Motor neuron (in vitro differentiated cells): ENCODE measurements around the gene LTBP1. TPM values are rescaled to one million over a fixed set of nuclear protein-coding genes. Genes with fewer than 3 reads are reported as not detected.
A peak's percentile ranks its signal among the peaks of the same experiment; 100 is the strongest.

Experiments used
- ATAC-seq, 8 experiments: fragments of 200-7000 bp; cut with Tn5 transposase; replicated peaks in 6 of 8; 2 replicates each; pipeline ENCODE4 v1.8.0; 2021; ENCODE audit warnings: mild to moderate bottlenecking in 8 of 8, moderate library complexity in 8 of 8
- H3K27ac ChIP-seq, 2 donors: fragments of 250-450 bp; sonication (Bioruptor Pico); 2 replicates each; pipeline ENCODE4 v1.9.0; 2021; ENCODE audit warnings: antibody characterized with exemption in 2 of 2, mild to moderate bottlenecking in 2 of 2, moderate library complexity in 1 of 2
- H3K4me1 ChIP-seq, 2 donors: fragments of 250-450 bp; sonication (Bioruptor Pico); replicated peaks in 1 of 2; 2 replicates each; pipeline ENCODE4 v1.6.1; 2021; ENCODE audit warnings: antibody characterized with exemption in 2 of 2, mild to moderate bottlenecking in 2 of 2, moderate library complexity in 1 of 2
- H3K4me3 ChIP-seq, 5 donors: fragments of 250-450 bp; sonication (Bioruptor Pico); 2 replicates each; pipeline ENCODE4 v1.9.0; 2021; ENCODE audit warnings: antibody characterized with exemption in 5 of 5, mild to moderate bottlenecking in 5 of 5, moderate library complexity in 4 of 5
- WGBS, 10 experiments: fragments of 450-650 bp; shearing (Covaris generic); methylation state at CpG; one replicate each; pipeline ENCODE4 v1.0.0; 2022; 5-methylcytosine and 5-hydroxymethylcytosine counted together
- in situ Hi-C, 9 experiments: fragments of 400-800 bp; cut with MboI; loops; one replicate each; pipeline ENCODE4 v1.15.0; 2021; ENCODE audit warnings: low sequenced_read_pairs in 9 of 9, low pct_unique_long_range_greater_than_20kb in 2 of 9; ENCODE audit not compliant: unreplicated experiment in 9 of 9
- total RNA-seq, 8 experiments: library from RNA; unstranded; fragments of 300-600 nt; gene quantifications; 2 replicates each; pipeline versions ENCODE4 v1.2.3 to v1.2.4, GENCODE V29; 2022

The LTBP1 gene
- total RNA-seq, 8 experiments from 2014 or later, result 2.8 to 692 (median 20.8) TPM

GRCh38 chr2:33023728-33024500, 77.2 kb downstream of the LTBP1 start:
- in situ Hi-C loops, result loop anchor here in 1 of 9 experiments (10.0 kb wide), 1 partner anchor 249 kb away; no protein-coding TSS in a partner anchor
- ATAC-seq, result peak in 6 of 8 experiments; percentile 28 to 64 (median 47)
- H3K27ac ChIP-seq, result no peak overlapping the region
- peaks cover 0 to 2% of the 10 kb centered on the region in 2 donors for H3K4me1 ChIP-seq
- H3K4me3 ChIP-seq, result no peak overlapping the region
- WGBS, 10 experiments, result 50 to 93% (median 82%) methylated on average over 1 to 2 of the region's 2 CpGs; no CpG with 5 or more reads in 2 of the 10 experiments

GRCh38 chr2:33024758-33025157, 78.0 kb downstream of the LTBP1 start:
- no peak overlapping the region for H3K4me3 ChIP-seq
- no peak for ATAC-seq
- 50 to 100% (median 94%) methylated on average over 1 to 2 of the region's 2 CpGs; no CpG with 5 or more reads in 5 of the 10 experiments for WGBS, 10 experiments
- H3K4me1 ChIP-seq, result peaks cover 0 to 2% of the 10 kb centered on the region in 2 donors
- no peak overlapping the region for H3K27ac ChIP-seq
- in situ Hi-C loops, result loop anchor here in 3 of 9 experiments (10.0 to 25.0 kb wide), 4 partner anchors 237 to 563 kb away; partner anchors contain the start of gene FAM98A (in 1 of the 3)

- 56 to 100% (median 80%) methylated on average over 1 to 3 of the region's 3 CpGs; no CpG with 5 or more reads in 1 of the 10 experiments for WGBS, 10 experiments
- Histone ChIP-seq H3K4me1 (peaks cover 15% of the 10 kb centered on the region in 2 donors), H3K4me3 (no peak overlapping the region), H3K27ac (no peak overlapping the region)
- no peak for ATAC-seq
- in situ Hi-C loops, result loop anchor here in 3 of 9 experiments (10.0 to 25.0 kb wide), 4 partner anchors 242 to 558 kb away; partner anchors contain the start of gene FAM98A (in 1 of the 3)
These were observed 82.7 kb downstream of the LTBP1 start for GRCh38 chr2:33029459-33029858.

GRCh38 chr2:33029926-33030325, 83.2 kb downstream of the LTBP1 start:
- H3K4me3 ChIP-seq, result no peak overlapping the region
- H3K27ac ChIP-seq, result no peak overlapping the region
- 46 to 88% (median 81%) methylated on average over 3 to 4 of the region's 4 CpGs; no CpG with 5 or more reads in 2 of the 10 experiments for WGBS, 10 experiments
- in situ Hi-C loops, result loop anchor here in 3 of 9 experiments (10.0 to 25.0 kb wide), 4 partner anchors 243 to 557 kb away; partner anchors contain the start of gene FAM98A (in 1 of the 3)
- peaks cover 15 to 20% of the 10 kb centered on the region in 2 donors for H3K4me1 ChIP-seq
- ATAC-seq, result no peak

GRCh38 chr2:33030326-33030725, 83.6 kb downstream of the LTBP1 start:
- in situ Hi-C loops, result loop anchor here in 3 of 9 experiments (25.0 kb wide), 3 partner anchors 243 to 557 kb away; partner anchors contain the start of gene FAM98A (in 1 of the 3)
- 60 to 100% (median 76%) methylated on average over 1 to 3 of the region's 3 CpGs for WGBS, 10 experiments
- ATAC-seq, result no peak
- Histone ChIP-seq H3K4me1 (peaks cover 15 to 24% of the 10 kb centered on the region in 2 donors), H3K27ac (no peak overlapping the region), H3K4me3 (no peak overlapping the region)

GRCh38 chr2:33032245-33032644, 85.5 kb downstream of the LTBP1 start:
- in situ Hi-C loops, result loop anchor here in 3 of 9 experiments (25.0 kb wide), 3 partner anchors 245 to 555 kb away; partner anchors contain the start of gene FAM98A (in 1 of the 3)
- H3K27ac ChIP-seq, result no peak overlapping the region
- no peak overlapping the region for H3K4me3 ChIP-seq
- no peak for ATAC-seq
- H3K4me1 ChIP-seq, result peaks cover 15 to 24% of the 10 kb centered on the region in 2 donors
- WGBS, 10 experiments, result 88 to 100% (median 96%) methylated on average over 1 to 2 of the region's 2 CpGs; no CpG with 5 or more reads in 1 of the 10 experiments

GRCh38 chr2:33033606-33034081, 86.9 kb downstream of the LTBP1 start:
- Histone ChIP-seq H3K4me1 (peaks cover 15 to 24% of the 10 kb centered on the region in 2 donors), H3K27ac (peak overlapping the region in 1 of 2 donors; percentile 6), H3K4me3 (peak overlapping the region in 1 of 5 donors; percentile 19)
- 0 to 41% (median 12%) methylated on average over 1 to 7 of the region's 7 CpGs for WGBS, 10 experiments
- in situ Hi-C loops, result loop anchor here in 3 of 9 experiments (25.0 kb wide), 3 partner anchors 246 to 554 kb away; partner anchors contain the start of gene FAM98A (in 1 of the 3)
- ATAC-seq, result peak; percentile 86 to 98 (median 96)

- WGBS, 10 experiments, result 0 to 82% (median 57%) methylated on average over 1 to 8 of the region's 8 CpGs
- Histone ChIP-seq H3K4me1 (peaks cover 15 to 24% of the 10 kb centered on the region in 2 donors), H3K27ac (no peak overlapping the region), H3K4me3 (no peak overlapping the region)
- ATAC-seq, result peak in 3 of 8 experiments; percentile 33 to 53 (median 42)
- in situ Hi-C loops, result loop anchor here in 3 of 9 experiments (25.0 kb wide), 3 partner anchors 247 to 553 kb away; partner anchors contain the start of gene FAM98A (in 1 of the 3)
These were observed 88.0 kb downstream of the LTBP1 start for GRCh38 chr2:33034784-33035183.

- WGBS, 10 experiments, result 63 to 100% (median 87%) methylated on average over 1 to 4 of the region's 4 CpGs; no CpG with 5 or more reads in 2 of the 10 experiments
- no peak for ATAC-seq
- in situ Hi-C loops, result loop anchor here in 3 of 9 experiments (25.0 kb wide), 3 partner anchors 251 to 549 kb away; partner anchors contain the start of gene FAM98A (in 1 of the 3)
- Histone ChIP-seq H3K27ac (no peak overlapping the region), H3K4me1 (peaks cover 10 to 20% of the 10 kb centered on the region in 2 donors), H3K4me3 (no peak overlapping the region)
These were observed 91.5 kb downstream of the LTBP1 start for GRCh38 chr2:33038230-33038629.

GRCh38 chr2:33038799-33039198, 92.0 kb downstream of the LTBP1 start:
- no peak for ATAC-seq
- WGBS, 10 experiments, result 67 to 100% (median 89%) methylated on average over 1 to 4 of the region's 4 CpGs; no CpG with 5 or more reads in 2 of the 10 experiments
- in situ Hi-C loops, result loop anchor here in 3 of 9 experiments (25.0 kb wide), 3 partner anchors 251 to 549 kb away; partner anchors contain the start of gene FAM98A (in 1 of the 3)
- Histone ChIP-seq H3K4me3 (no peak overlapping the region), H3K27ac (no peak overlapping the region), H3K4me1 (peaks cover 6 to 15% of the 10 kb centered on the region in 2 donors)

GRCh38 chr2:33040541-33040940, 93.8 kb downstream of the LTBP1 start:
- H3K4me1 ChIP-seq, result no peaks in the 10 kb centered on the region
- peak in 3 of 8 experiments; percentile 60 to 67 (median 65) for ATAC-seq
- whole genome bisulfite sequencing, 10 experiments, result 75 to 100% (median 92%) methylated on average over 1 to 3 of the region's 4 CpGs; no CpG with 5 or more reads in 5 of the 10 experiments
- no peak overlapping the region for H3K27ac ChIP-seq
- no peak overlapping the region for H3K4me3 ChIP-seq
- in situ Hi-C loops, result loop anchor here in 3 of 9 experiments (25.0 kb wide), 3 partner anchors 253 to 547 kb away; partner anchors contain the start of gene FAM98A (in 1 of the 3)

GRCh38 chr2:33042265-33042664, 95.5 kb downstream of the LTBP1 start:
- in situ Hi-C loops, result loop anchor here in 3 of 9 experiments (25.0 kb wide), 3 partner anchors 255 to 545 kb away; partner anchors contain the start of gene FAM98A (in 1 of the 3)
- no peak for ATAC-seq
- Histone ChIP-seq H3K27ac (no peak overlapping the region), H3K4me3 (no peak overlapping the region), H3K4me1 (no peaks in the 10 kb centered on the region)
- 29 to 83% (median 70%) methylated on average over 1 of the region's 1 CpG; no CpG with 5 or more reads in 4 of the 10 experiments for WGBS, 10 experiments
